ENCODE data around the gene PPM1H.

The PPM1H gene

DNA sequence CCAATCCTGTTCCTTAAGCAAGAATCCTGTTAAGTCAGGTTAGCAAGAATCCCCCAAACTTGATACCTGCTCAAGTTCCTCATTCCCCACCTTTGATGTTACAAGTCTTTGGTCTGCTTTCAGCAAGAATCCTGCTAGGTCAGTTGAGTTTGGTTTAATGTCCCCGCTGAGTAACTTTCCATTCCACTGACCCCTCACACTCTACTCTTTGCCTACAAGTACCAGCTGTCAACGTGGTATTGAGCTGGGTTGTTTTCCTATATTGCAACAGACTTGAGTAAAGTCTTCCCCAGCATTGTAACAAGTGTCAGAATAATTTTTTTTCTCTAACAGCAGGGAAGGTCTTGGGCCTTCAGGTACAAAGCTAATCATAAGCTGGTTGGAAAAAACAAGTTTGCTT lies 6.3 kb downstream of the PPM1H start:
- Histone ChIP-seq H2BK15ac (ENCODE audit: low read depth, poor library complexity, severe bottlenecking) (no peak overlapping the region), H3K14ac (ENCODE audit: low read length in 2 of 2) (no peak overlapping the region), H2AFZ (ENCODE audit: low read depth, low read length) (no peak overlapping the region), H3K9me3 (ENCODE audit: control insufficient read depth, low read length) (no peaks in the 10 kb centered on the region), H3K4me3 (ENCODE audit: insufficient read depth in 1 of 2, low read depth in 1 of 2, low read length in 2 of 2) (no peak overlapping the region), H4K91ac (ENCODE audit: low read length) (no peak overlapping the region), H3K4ac (ENCODE audit: low read depth in 1 of 2, low read length in 2 of 2) (no peak overlapping the region), H2AK5ac (ENCODE audit: low read length, severe bottlenecking) (no peak overlapping the region), H2BK120ac (ENCODE audit: low read depth, low read length) (no peak overlapping the region), H3K9ac (ENCODE audit: low read length) (no peak overlapping the region), H3K4me2 (ENCODE audit: low read length, poor library complexity, severe bottlenecking) (no peak overlapping the region), H4K8ac (ENCODE audit: low read length) (no peak overlapping the region), H3K23ac (ENCODE audit: low read length in 2 of 2) (no peak overlapping the region), H2BK5ac (ENCODE audit: low read depth, low read length, poor library complexity, severe bottlenecking) (no peak overlapping the region), H3K4me1 (ENCODE audit: control insufficient read depth, insufficient read depth, low read depth, low read length) (peaks cover 2% of the 10 kb centered on the region), H3K27me3 (ENCODE audit: control insufficient read depth in 1 of 2, insufficient read depth in 1 of 2, low read length in 2 of 2) (peaks cover 0 to 47% of the 10 kb centered on the region in 2 experiments), H3K27ac (ENCODE audit: low read length, poor library complexity, severe bottlenecking) (no peak overlapping the region), H3K79me1 (replicated peaks; ENCODE audit: low read length, poor library complexity, severe bottlenecking) (peaks cover 10% of the 10 kb centered on the region), H3K18ac (ENCODE audit: low read depth in 1 of 2, low read length in 2 of 2) (no peak overlapping the region), H3K36me3 (ENCODE audit: control insufficient read depth in 1 of 2, insufficient read depth in 2 of 2, low read depth in 1 of 2, low read length in 2 of 2) (no peaks in the 10 kb centered on the region), H2BK12ac (ENCODE audit: low read length in 2 of 2) (no peak overlapping the region)
- no peak for DNase-seq
- WGBS: no CpG with 5 or more reads among the region's 2 CpGs

DNA sequence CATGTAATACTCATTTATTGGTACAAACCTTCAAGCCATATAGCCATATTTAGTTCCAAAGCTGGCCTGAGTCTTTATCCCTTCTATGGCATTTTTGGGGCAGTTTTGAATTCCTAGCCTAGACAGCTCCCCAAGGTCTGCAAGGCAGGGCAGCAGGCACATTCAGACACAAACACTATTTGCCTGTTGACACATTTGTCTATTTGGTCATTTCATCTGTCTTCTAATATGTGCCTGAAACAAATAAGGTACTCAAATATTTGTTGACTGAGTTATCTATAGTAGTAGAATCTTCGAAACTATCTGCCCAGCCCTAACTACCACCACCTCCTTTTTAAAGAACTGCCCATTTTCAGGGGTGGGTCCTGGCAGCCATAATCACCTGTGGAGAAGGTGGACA lies 9.3 kb downstream of the PPM1H start:
- no peaks in the 10 kb centered on the region for H3K9me3 ChIP-seq (ENCODE audit: control insufficient read depth, low read length)
- H3K27me3 ChIP-seq (ENCODE audit: control insufficient read depth in 1 of 2, insufficient read depth in 1 of 2, low read length in 2 of 2): peaks cover 0 to 19% of the 10 kb centered on the region in 2 experiments
- DNase-seq: no peak
- no peak overlapping the region for H3K4me2 ChIP-seq (ENCODE audit: low read length, poor library complexity, severe bottlenecking)
- H2BK12ac ChIP-seq (ENCODE audit: low read length in 2 of 2): no peak overlapping the region
- peaks cover 12% of the 10 kb centered on the region for H3K79me1 ChIP-seq (replicated peaks; ENCODE audit: low read length, poor library complexity, severe bottlenecking)
- no peak overlapping the region for H2BK15ac ChIP-seq (ENCODE audit: low read depth, poor library complexity, severe bottlenecking)
- no peak overlapping the region for H3K27ac ChIP-seq (ENCODE audit: low read length, poor library complexity, severe bottlenecking)
- peaks cover 1% of the 10 kb centered on the region for H3K4me1 ChIP-seq (ENCODE audit: control insufficient read depth, insufficient read depth, low read depth, low read length)
- no peak overlapping the region for H3K9ac ChIP-seq (ENCODE audit: low read length)
- no peak overlapping the region for H3K4me3 ChIP-seq (ENCODE audit: insufficient read depth in 1 of 2, low read depth in 1 of 2, low read length in 2 of 2)
- no peak overlapping the region for H4K91ac ChIP-seq (ENCODE audit: low read length)
- H3K36me3 ChIP-seq (ENCODE audit: control insufficient read depth in 1 of 2, insufficient read depth in 2 of 2, low read depth in 1 of 2, low read length in 2 of 2): no peaks in the 10 kb centered on the region
- 100% methylated on average over 1 of the region's 1 CpG for WGBS
- no peak overlapping the region for H3K18ac ChIP-seq (ENCODE audit: low read depth in 1 of 2, low read length in 2 of 2)
- no peak overlapping the region for H3K14ac ChIP-seq (ENCODE audit: low read length in 2 of 2)
- H4K8ac ChIP-seq (ENCODE audit: low read length): no peak overlapping the region
- H2BK120ac ChIP-seq (ENCODE audit: low read depth, low read length): no peak overlapping the region
- H2AFZ ChIP-seq (ENCODE audit: low read depth, low read length): no peak overlapping the region
- no peak overlapping the region for H3K4ac ChIP-seq (ENCODE audit: low read depth in 1 of 2, low read length in 2 of 2)
- H2BK5ac ChIP-seq (ENCODE audit: low read depth, low read length, poor library complexity, severe bottlenecking): no peak overlapping the region
- H3K23ac ChIP-seq (ENCODE audit: low read length in 2 of 2): no peak overlapping the region
- H2AK5ac ChIP-seq (ENCODE audit: low read length, severe bottlenecking): no peak overlapping the region

GRCh38 chr12:62924084-62924483 lies 10.9 kb downstream of the PPM1H start:
- Histone ChIP-seq H3K36me3 (ENCODE audit: control insufficient read depth in 1 of 2, insufficient read depth in 2 of 2, low read depth in 1 of 2, low read length in 2 of 2) (no peaks in the 10 kb centered on the region), H3K4me1 (ENCODE audit: control insufficient read depth, insufficient read depth, low read depth, low read length) (peaks cover 8% of the 10 kb centered on the region), H3K23ac (ENCODE audit: low read length in 2 of 2) (no peak overlapping the region), H4K8ac (ENCODE audit: low read length) (no peak overlapping the region), H3K4me2 (ENCODE audit: low read length, poor library complexity, severe bottlenecking) (no peak overlapping the region), H2BK120ac (ENCODE audit: low read depth, low read length) (no peak overlapping the region), H2BK12ac (ENCODE audit: low read length in 2 of 2) (no peak overlapping the region), H4K91ac (ENCODE audit: low read length) (no peak overlapping the region), H2AK5ac (ENCODE audit: low read length, severe bottlenecking) (peak overlapping the region; percentile 31), H3K27me3 (ENCODE audit: control insufficient read depth in 1 of 2, insufficient read depth in 1 of 2, low read length in 2 of 2) (peaks cover 0 to 6% of the 10 kb centered on the region in 2 experiments), H3K4me3 (ENCODE audit: insufficient read depth in 1 of 2, low read depth in 1 of 2, low read length in 2 of 2) (no peak overlapping the region), H3K9ac (ENCODE audit: low read length) (no peak overlapping the region), H2BK5ac (ENCODE audit: low read depth, low read length, poor library complexity, severe bottlenecking) (no peak overlapping the region), H2AFZ (ENCODE audit: low read depth, low read length) (no peak overlapping the region), H3K9me3 (ENCODE audit: control insufficient read depth, low read length) (no peaks in the 10 kb centered on the region), H3K4ac (ENCODE audit: low read depth in 1 of 2, low read length in 2 of 2) (no peak overlapping the region), H2BK15ac (ENCODE audit: low read depth, poor library complexity, severe bottlenecking) (no peak overlapping the region), H3K14ac (ENCODE audit: low read length in 2 of 2) (no peak overlapping the region), H3K18ac (ENCODE audit: low read depth in 1 of 2, low read length in 2 of 2) (no peak overlapping the region), H3K27ac (ENCODE audit: low read length, poor library complexity, severe bottlenecking) (no peak overlapping the region), H3K79me1 (replicated peaks; ENCODE audit: low read length, poor library complexity, severe bottlenecking) (peaks cover 11% of the 10 kb centered on the region)
- 74% methylated on average over 2 of the region's 2 CpGs for WGBS
- DNase-seq: no peak

GRCh38 chr12:62922539-62922938 lies 12.4 kb downstream of the PPM1H start:
- WGBS: 92% methylated on average over 2 of the region's 2 CpGs
- H2AK5ac ChIP-seq (ENCODE audit: low read length, severe bottlenecking): no peak overlapping the region

More at GRCh38 chr12:62922539-62922938, 12.4 kb downstream of the PPM1H start:
- no peak overlapping the region for H2BK5ac ChIP-seq (ENCODE audit: low read depth, low read length, poor library complexity, severe bottlenecking)
- no peak overlapping the region for H3K4ac ChIP-seq (ENCODE audit: low read depth in 1 of 2, low read length in 2 of 2)
- H2BK15ac ChIP-seq (ENCODE audit: low read depth, poor library complexity, severe bottlenecking): no peak overlapping the region
- H3K27ac ChIP-seq (ENCODE audit: low read length, poor library complexity, severe bottlenecking): peak overlapping the region; percentile 38
- H3K9me3 ChIP-seq (ENCODE audit: control insufficient read depth, low read length): no peaks in the 10 kb centered on the region
- no peaks in the 10 kb centered on the region for H3K36me3 ChIP-seq (ENCODE audit: control insufficient read depth in 1 of 2, insufficient read depth in 2 of 2, low read depth in 1 of 2, low read length in 2 of 2)
- H2BK120ac ChIP-seq (ENCODE audit: low read depth, low read length): no peak overlapping the region
- no peak overlapping the region for H2BK12ac ChIP-seq (ENCODE audit: low read length in 2 of 2)
- H3K27me3 ChIP-seq (ENCODE audit: control insufficient read depth in 1 of 2, insufficient read depth in 1 of 2, low read length in 2 of 2): peaks cover 0 to 7% of the 10 kb centered on the region in 2 experiments
- DNase-seq: no peak
- no peak overlapping the region for H4K91ac ChIP-seq (ENCODE audit: low read length)
- peaks cover 11% of the 10 kb centered on the region for H3K79me1 ChIP-seq (replicated peaks; ENCODE audit: low read length, poor library complexity, severe bottlenecking)
- no peak overlapping the region for H3K4me2 ChIP-seq (ENCODE audit: low read length, poor library complexity, severe bottlenecking)
- H4K8ac ChIP-seq (ENCODE audit: low read length): no peak overlapping the region
- no peak overlapping the region for H2AFZ ChIP-seq (ENCODE audit: low read depth, low read length)
- no peak overlapping the region for H3K9ac ChIP-seq (ENCODE audit: low read length)
- H3K4me3 ChIP-seq (ENCODE audit: insufficient read depth in 1 of 2, low read depth in 1 of 2, low read length in 2 of 2): no peak overlapping the region
- H3K23ac ChIP-seq (ENCODE audit: low read length in 2 of 2): no peak overlapping the region
- no peak overlapping the region for H3K14ac ChIP-seq (ENCODE audit: low read length in 2 of 2)
- peaks cover 10% of the 10 kb centered on the region for H3K4me1 ChIP-seq (ENCODE audit: control insufficient read depth, insufficient read depth, low read depth, low read length)
- no peak overlapping the region for H3K18ac ChIP-seq (ENCODE audit: low read depth in 1 of 2, low read length in 2 of 2)

Measured in mesenchymal stem cell (in vitro differentiated cells and primary cell).